Kidney epithelial cell (primary cell): Measurements from ENCODE around the gene USP4. TPM values are rescaled to one million over a fixed set of nuclear protein-coding genes. Genes with fewer than 3 reads are reported as not detected.
"Not testable (repeated sequence)": the region's sequence is repeated elsewhere in the genome, so short reads cannot be mapped to it uniquely, and the experiment has no call there.

Source experiments
- DNase-seq: peaks from one replicate; pipeline ENCODE4 v3.0.0-alpha.2; 2010; ENCODE audit warnings: low read depth
- H3K27me3 ChIP-seq: 2 replicates; pipeline ENCODE4 v1.6.0; 2011; ENCODE audit warnings: low read length; ENCODE audit not compliant: control insufficient read depth, insufficient read depth
- H3K36me3 ChIP-seq: 2 replicates; pipeline ENCODE4 v1.5.1; 2011; ENCODE audit warnings: low read length; ENCODE audit not compliant: control insufficient read depth, insufficient read depth
- H3K4me3 ChIP-seq: 2 replicates; pipeline ENCODE4 v1.5.1; 2011; ENCODE audit warnings: low read depth, mild to moderate bottlenecking, control low read depth, low read length
- CTCF ChIP-seq: IDR thresholded peaks from 2 replicates; pipeline ENCODE4 v1.5.1; 2011; ENCODE audit warnings: mild to moderate bottlenecking, moderate library complexity, low read length, control low read depth, inconsistent platforms; ENCODE audit not compliant: insufficient read depth, poor library complexity, severe bottlenecking
- total RNA-seq: library from RNA; depleted of rRNA; stranded (reverse); fragments of >200 nt; gene quantifications from 2 replicates; pipeline ENCODE4 v1.2.3, GENCODE V29; 2015

USP4 gene
- total RNA-seq, 1 donor from 2014 or later, result 24.1 TPM

GRCh38 chr3:49370585-49371290 is 30.9 kb upstream of the USP4 start:
- H3K36me3 ChIP-seq, result peaks cover 2% of the 10 kb centered on the region
- TF ChIP-seq CTCF, result no peak
- no peaks in the 10 kb centered on the region for H3K27me3 ChIP-seq
- DNase-seq, result no peak
- H3K4me3 ChIP-seq, result no peak overlapping the region

GRCh38 chr3:49362561-49362960 is 22.7 kb upstream of the USP4 start:
- Histone ChIP-seq H3K4me3 (no peak overlapping the region), H3K27me3 (no peaks in the 10 kb centered on the region), H3K36me3 (peaks cover 4% of the 10 kb centered on the region)
- no peak for DNase-seq
- TF ChIP-seq CTCF, result no peak

GRCh38 chr3:49359623-49360022 is 19.8 kb upstream of the USP4 start:
- Histone ChIP-seq H3K36me3 (peaks cover 10% of the 10 kb centered on the region), H3K27me3 (no peaks in the 10 kb centered on the region), H3K4me3 (no peak overlapping the region)
- no peak for TF ChIP-seq CTCF
- no peak for DNase-seq

- Histone ChIP-seq H3K27me3 (no peaks in the 10 kb centered on the region), H3K4me3 (peak overlapping the region; percentile 16), H3K36me3 (peaks cover 10% of the 10 kb centered on the region)
- TF ChIP-seq CTCF, result no peak
- no peak for DNase-seq
These were observed 19.0 kb upstream of the USP4 start for GRCh38 chr3:49358884-49359225.

GRCh38 chr3:49358217-49358883 is 18.5 kb upstream of the USP4 start, which contains the start of gene GPX1:
Gene GPX1, minus strand, starts transcription at chr3:49358353. Its CDS starts 75 bp downstream, at chr3:49358278.
- Histone ChIP-seq H3K36me3 (peaks cover 10% of the 10 kb centered on the region), H3K4me3 (peak within 1 kb of the TSS; percentile 61), H3K27me3 (no peaks in the 10 kb centered on the region)
- no peak for TF ChIP-seq CTCF
- DNase-seq, result peak; percentile 76

GRCh38 chr3:49357443-49358216 is 17.8 kb upstream of the USP4 start:
- not testable (repeated sequence) for H3K27me3 ChIP-seq, DNase-seq
- H3K4me3 ChIP-seq, result peak overlapping the region; percentile 61
- H3K36me3 ChIP-seq, result peaks cover 10% of the 10 kb centered on the region

GRCh38 chr3:49357095-49357442 is 17.2 kb upstream of the USP4 start:
- DNase-seq, H3K27me3 ChIP-seq, H3K36me3 ChIP-seq: not testable (repeated sequence)
- H3K4me3 ChIP-seq, result peak overlapping the region; percentile 61
